ENCODE data around the gene RNF31. TPM values are rescaled to one million over a fixed set of nuclear protein-coding genes. Genes with fewer than 3 reads are reported as not detected.

The RNF31 gene
- total and polyA plus RNA-seq, 2 of the 13 experiments (the other 11 are each of a cell fraction or from before 2014, with no cell fraction given) = 48.2 to 86.8 TPM

DNA sequence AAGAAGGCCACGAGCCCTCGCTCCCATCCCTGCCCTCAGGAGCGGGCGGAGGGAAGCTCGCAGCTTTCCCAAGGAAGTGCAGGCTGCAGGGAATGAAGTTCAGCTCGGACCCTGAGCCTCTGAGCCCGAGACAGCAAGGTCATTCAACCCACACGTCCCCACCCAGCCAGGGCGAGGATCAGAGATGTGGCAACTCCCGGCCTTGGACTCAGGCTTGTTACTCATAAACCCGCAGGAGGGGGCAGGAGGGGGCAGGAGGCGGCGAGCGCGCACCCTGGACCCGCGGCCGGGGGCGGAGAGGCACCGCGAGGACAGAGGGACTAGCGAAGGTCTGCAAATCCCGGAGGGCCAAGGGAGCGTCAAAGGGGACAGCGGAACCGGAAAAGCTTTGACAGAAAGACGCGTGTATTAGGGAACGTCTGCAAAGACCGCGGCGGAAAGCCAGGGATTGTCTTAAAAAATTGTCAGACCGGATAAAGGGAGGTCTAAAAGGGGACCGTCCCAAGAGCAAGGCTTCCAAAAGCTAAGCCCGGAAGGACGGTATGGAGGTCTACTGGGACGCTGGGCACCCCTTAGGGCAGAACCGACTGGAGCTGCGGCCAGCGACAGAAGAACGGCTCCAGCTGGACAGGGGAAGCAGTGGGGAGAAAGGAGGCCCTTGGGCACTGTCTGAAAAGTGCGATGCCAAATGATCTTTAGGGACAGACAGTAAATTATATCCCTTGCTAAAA lies 33.3 kb upstream of the RNF31 start (continued):
- TF ChIP-seq ZNF18 (CRISPR knock-in tag; IDR thresholded peaks at IDR 0.05; ENCODE audit: insufficient replicate concordance) (peak; percentile 92), ZSCAN29 (CRISPR knock-in tag; conservative IDR thresholded peaks at IDR 0.05) (peak; percentile 99), ZNF749 (CRISPR knock-in tag; IDR thresholded peaks at IDR 0.05; ENCODE audit: borderline replicate concordance) (peak; percentile 98), ZNF10 (CRISPR knock-in tag; IDR thresholded peaks at IDR 0.05; ENCODE audit: borderline replicate concordance, low read depth) (no peak), ZNF256 (CRISPR knock-in tag; conservative IDR thresholded peaks at IDR 0.05) (0 out of 2 replicates have a peak, but pooled peaks have one; percentile 78), LCORL (IDR thresholded peaks at IDR 0.05) (0 out of 2 replicates have a peak, but pooled peaks have one; percentile 25), LCORL (CRISPR knock-in tag; IDR thresholded peaks at IDR 0.05) (peak; percentile 99), FLYWCH1 (CRISPR knock-in tag; IDR thresholded peaks at IDR 0.05) (no peak), ZKSCAN8 (CRISPR knock-in tag; IDR thresholded peaks at IDR 0.05; ENCODE audit: borderline replicate concordance) (peak; percentile 97), E2F1 (CRISPR knock-in tag; IDR thresholded peaks at IDR 0.05) (peak; percentile 12; the same call in 1 of the 2 replicates), CREB1 (IDR thresholded peaks at IDR 0.05) (peak; percentile 66), CREB1 (CRISPR knock-in tag; IDR thresholded peaks at IDR 0.05) (no peak), ZNF746 (CRISPR knock-in tag; IDR thresholded peaks at IDR 0.05) (no peak), CBX5 (CRISPR knock-in tag; IDR thresholded peaks at IDR 0.05; ENCODE audit: borderline replicate concordance) (peak; percentile 99), ZNF180 (CRISPR knock-in tag; IDR thresholded peaks at IDR 0.05; ENCODE audit: borderline replicate concordance, low read depth) (no peak; the same call in 1 of the 2 replicates), KDM4B (CRISPR knock-in tag; IDR thresholded peaks at IDR 0.05) (peak; percentile 99), MED1 (CRISPR knock-in tag; IDR thresholded peaks at IDR 0.05) (peak; percentile 99), FOXK1 (CRISPR knock-in tag; IDR thresholded peaks at IDR 0.05; ENCODE audit: borderline replicate concordance, low read depth) (peak; percentile 98)
- TF ChIP-seq, protein P1, sequence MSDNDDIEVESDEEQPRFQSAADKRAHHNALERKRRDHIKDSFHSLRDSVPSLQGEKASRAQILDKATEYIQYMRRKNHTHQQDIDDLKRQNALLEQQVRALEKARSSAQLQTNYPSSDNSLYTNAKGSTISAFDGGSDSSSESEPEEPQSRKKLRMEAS (IDR thresholded peaks at IDR 0.05) = no peak
- TF ChIP-seq, protein P2, sequence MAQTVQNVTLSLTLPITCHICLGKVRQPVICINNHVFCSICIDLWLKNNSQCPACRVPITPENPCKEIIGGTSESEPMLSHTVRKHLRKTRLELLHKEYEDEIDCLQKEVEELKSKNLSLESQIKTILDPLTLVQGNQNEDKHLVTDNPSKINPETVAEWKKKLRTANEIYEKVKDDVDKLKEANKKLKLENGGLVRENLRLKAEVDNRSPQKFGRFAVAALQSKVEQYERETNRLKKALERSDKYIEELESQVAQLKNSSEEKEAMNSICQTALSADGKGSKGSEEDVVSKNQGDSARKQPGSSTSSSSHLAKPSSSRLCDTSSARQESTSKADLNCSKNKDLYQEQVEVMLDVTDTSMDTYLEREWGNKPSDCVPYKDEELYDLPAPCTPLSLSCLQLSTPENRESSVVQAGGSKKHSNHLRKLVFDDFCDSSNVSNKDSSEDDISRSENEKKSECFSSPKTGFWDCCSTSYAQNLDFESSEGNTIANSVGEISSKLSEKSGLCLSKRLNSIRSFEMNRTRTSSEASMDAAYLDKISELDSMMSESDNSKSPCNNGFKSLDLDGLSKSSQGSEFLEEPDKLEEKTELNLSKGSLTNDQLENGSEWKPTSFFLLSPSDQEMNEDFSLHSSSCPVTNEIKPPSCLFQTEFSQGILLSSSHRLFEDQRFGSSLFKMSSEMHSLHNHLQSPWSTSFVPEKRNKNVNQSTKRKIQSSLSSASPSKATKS (CRISPR knock-in tag; IDR thresholded peaks at IDR 0.05) = no peak; the same call in 1 of the 2 replicates
- TF ChIP-seq, protein P3, sequence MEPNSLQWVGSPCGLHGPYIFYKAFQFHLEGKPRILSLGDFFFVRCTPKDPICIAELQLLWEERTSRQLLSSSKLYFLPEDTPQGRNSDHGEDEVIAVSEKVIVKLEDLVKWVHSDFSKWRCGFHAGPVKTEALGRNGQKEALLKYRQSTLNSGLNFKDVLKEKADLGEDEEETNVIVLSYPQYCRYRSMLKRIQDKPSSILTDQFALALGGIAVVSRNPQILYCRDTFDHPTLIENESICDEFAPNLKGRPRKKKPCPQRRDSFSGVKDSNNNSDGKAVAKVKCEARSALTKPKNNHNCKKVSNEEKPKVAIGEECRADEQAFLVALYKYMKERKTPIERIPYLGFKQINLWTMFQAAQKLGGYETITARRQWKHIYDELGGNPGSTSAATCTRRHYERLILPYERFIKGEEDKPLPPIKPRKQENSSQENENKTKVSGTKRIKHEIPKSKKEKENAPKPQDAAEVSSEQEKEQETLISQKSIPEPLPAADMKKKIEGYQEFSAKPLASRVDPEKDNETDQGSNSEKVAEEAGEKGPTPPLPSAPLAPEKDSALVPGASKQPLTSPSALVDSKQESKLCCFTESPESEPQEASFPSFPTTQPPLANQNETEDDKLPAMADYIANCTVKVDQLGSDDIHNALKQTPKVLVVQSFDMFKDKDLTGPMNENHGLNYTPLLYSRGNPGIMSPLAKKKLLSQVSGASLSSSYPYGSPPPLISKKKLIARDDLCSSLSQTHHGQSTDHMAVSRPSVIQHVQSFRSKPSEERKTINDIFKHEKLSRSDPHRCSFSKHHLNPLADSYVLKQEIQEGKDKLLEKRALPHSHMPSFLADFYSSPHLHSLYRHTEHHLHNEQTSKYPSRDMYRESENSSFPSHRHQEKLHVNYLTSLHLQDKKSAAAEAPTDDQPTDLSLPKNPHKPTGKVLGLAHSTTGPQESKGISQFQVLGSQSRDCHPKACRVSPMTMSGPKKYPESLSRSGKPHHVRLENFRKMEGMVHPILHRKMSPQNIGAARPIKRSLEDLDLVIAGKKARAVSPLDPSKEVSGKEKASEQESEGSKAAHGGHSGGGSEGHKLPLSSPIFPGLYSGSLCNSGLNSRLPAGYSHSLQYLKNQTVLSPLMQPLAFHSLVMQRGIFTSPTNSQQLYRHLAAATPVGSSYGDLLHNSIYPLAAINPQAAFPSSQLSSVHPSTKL (CRISPR knock-in tag; IDR thresholded peaks at IDR 0.05) = peak; percentile 99

All from HepG2 (cell line).